HL-60/S4 treated with retinoic acid at 250 ng/mL for 4 days and 3 days (cell line): ENCODE data around the gene CTBP2.

Source experiments
- in situ Hi-C: fragments of 300-500 bp; cut with MboI; formaldehyde crosslinking; loops from 2 replicates; pipeline ENCODE4 v1.7.0; 2022; ENCODE audit warnings: low sequenced_read_pairs

Gene CTBP2

DNA sequence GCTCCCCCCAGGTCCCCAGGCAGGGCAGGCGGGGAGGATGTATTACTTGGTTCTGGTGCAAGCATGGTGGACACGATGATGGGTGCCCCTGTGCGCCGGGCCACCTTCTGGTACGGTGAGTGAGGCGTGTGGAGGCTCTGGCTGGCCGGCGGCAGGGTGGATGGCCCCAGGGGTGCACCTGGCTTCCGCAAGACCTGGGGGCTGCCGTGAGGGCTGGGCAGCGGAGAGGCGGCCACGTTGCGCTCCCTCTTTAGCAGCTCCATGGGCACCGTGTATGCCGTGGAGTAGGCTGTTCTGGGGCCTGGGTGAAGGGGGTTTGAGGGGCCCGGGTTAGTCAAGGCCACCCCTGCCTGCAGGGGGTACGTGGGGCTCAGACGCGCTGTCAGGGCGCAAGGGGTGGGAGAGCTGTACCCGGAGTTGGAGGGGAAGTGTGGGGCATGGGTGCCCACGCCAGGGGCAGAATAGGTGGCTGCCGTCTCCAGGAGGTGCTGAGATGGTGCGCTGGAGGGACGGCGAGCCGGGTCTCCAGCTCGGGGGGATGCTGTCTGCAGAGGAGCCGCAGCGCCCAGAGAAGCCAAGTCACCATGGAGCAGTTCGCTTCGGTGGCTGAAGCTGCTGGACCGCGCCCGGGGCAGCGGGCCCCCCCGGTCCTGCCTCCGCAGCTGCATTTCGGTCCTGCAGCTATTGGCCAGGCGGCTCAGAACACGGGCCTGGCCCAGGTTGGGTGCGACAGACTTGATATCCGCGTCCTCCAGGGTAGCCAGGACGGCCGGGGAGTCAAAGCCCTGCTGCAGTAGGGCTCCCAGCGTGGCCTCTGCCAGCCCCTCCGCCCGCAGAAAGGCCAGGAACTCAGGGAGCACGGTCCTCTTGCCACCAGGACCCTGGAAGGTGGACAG, 134.1 kb downstream of the CTBP2 start:
- in situ Hi-C loops, result no loop called here

GRCh38 chr10:125025341-125025740, 135.0 kb downstream of the CTBP2 start:
- in situ Hi-C loops, result no loop called here

DNA sequence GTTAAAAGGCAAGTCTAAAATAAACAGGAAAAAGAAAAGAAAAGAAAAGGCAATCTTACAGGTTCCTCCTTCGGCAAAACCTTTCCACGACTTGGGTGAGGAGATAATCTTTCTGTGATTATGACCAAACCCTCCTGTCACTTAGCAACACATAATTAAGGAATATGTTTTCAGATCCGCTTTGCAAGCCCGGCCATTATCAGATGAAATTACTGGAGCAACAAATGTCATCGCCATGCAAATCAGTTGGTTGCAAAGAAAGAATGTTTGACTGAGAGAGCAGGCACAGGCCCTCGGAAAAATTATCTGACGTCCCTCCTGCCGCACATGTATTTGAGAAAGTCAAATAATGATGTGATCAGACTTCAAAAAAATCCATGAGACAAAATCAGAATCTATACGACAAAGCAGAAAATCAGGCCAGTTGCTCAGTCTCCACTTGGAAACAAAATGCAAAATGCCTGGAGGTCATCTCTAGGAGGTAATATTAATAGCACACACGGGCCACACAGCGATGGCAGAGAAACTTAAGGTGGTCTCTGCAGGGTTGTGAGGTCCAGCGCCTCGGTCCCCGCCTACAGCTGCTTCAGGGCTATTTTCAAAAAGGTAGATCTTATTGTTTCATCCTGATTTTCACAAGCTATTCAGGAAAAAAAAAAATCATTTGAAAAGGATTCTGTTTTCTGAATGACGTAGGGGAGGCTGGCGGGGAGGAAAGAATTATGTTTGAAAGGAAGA, 135.7 kb downstream of the CTBP2 start:
- in situ Hi-C loops, result no loop called here

GRCh38 chr10:125023862-125024496, 136.4 kb downstream of the CTBP2 start:
- in situ Hi-C loops, result no loop called here

DNA sequence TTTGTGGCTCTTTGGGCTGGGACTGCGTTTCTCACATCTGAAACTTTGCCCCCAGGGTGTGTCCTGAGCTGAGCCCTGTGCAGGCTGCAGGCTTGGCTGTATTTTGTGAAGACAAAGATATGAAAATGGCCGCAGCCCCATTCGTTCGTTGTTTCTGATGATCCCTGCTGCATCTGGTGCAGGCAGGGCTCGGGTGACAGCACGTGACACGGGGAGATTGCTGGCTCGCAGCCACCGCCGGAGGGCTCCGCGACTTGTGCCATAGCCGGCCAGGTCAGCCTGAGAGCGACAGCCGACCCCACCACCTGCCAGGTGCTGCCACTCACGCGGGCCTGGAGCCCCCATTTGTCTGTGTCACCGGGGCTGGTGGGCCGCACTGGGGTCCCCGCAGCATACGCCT, 137.1 kb downstream of the CTBP2 start:
- in situ Hi-C loops, result no loop called here

- in situ Hi-C loops, result no loop called here
Measured at GRCh38 chr10:125022671-125023070, 137.7 kb downstream of the CTBP2 start.

DNA sequence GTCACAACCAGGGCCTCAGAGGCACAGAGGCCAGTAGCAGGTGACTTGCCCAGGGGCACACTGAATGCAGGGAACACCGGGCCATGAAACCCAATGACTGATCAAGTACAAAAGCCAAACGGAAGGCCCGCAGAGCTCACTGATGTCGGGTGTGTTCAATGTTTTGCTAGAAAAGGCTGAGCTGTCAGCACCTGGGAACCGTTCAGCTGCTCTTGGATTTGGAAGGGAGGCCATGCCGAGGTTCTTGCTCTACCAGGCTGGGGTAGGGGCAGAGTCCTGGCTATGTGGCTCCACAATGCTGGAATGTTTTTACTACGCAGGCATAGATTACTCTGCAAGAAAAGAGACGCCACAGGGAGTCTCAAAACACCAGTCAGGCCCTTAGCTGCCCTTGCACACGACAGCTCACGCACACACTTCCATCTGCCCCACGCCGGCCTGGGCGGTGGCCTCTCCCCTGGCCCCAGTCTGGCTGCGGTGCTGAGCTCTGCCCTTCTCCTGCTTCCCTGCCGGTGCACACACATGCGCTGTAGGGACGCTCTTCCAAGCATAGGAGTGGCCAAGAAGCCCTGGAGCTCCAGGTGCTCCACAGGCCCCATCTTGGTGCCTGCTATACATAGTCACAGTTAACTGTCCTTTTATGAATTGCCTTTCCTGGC, 138.5 kb downstream of the CTBP2 start:
- in situ Hi-C loops, result no loop called here

DNA sequence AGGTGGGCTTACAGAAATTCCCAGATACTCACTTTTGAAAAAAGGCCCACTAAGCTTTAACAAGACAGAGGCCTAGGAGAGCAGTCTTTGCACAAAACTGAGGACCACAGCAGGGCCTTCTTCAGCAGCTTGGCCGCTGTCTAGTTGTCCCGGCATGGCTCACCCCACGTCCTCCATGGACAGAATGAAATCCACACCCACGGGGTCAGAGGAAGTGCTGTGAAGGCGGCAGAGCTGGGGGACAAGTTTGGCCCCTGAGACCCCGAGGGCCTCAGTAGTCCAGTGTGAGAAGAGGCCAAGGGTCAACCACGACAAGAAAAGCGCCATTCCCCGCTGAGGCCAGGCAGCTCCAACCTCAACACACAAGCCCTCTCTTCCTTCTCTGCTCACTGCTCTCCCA, 139.5 kb downstream of the CTBP2 start:
- in situ Hi-C loops, result no loop called here

- in situ Hi-C loops, result no loop called here
Measured at GRCh38 chr10:125020386-125020785, 140.0 kb downstream of the CTBP2 start.

GRCh38 chr10:125018576-125019143, 141.7 kb downstream of the CTBP2 start:
- in situ Hi-C loops, result no loop called here

GRCh38 chr10:125017547-125018298, 142.6 kb downstream of the CTBP2 start:
- in situ Hi-C loops, result no loop called here

DNA sequence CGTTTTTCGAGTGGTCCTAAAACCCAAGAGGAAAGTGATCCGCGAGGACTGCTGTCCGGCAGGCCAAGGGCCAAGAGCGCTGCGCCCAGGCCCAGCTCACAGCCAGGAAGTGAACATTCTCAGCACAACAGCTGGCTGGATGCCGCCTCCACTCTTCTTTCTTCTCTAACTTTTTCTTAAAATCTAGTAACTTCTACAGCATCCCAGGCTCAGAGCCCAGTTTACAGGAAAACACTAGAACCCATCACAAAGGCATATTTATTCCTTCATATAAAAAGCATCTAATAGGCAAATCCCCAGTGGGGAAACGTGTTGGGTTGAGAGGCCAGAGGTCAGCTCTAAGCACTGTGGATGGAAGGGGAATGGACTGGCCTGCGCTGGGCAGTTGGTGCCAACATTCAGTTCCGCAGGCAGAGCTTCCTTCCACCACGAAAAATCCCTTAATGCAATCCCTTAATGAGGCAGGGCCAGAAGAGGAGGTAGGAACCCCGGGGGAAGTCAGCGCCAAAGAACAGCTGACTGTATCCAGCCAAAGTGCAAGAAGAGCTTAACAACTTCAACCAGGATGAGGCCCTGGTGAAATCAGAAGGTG, 143.7 kb downstream of the CTBP2 start:
- in situ Hi-C loops, result no loop called here

DNA sequence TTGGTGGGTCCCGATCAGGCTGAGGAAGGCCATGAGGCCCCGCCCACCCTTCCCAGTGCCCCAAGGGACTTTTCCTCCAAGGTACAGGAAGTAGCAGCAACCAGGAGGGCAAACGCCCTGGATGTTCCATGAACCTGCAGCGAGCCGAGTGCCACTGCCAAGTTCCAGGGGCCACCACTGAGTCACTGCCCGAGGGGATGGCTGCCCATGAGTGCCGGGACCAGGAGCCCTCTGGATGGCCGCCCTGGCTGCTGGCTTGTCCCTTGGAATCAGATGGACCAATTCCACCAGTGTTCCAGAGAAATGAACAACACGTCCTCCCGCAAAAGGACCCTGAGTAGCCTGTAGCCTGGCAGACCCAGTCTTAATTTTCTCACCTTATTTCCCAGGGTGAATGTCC, 144.2 kb downstream of the CTBP2 start:
- in situ Hi-C loops, result no loop called here

DNA sequence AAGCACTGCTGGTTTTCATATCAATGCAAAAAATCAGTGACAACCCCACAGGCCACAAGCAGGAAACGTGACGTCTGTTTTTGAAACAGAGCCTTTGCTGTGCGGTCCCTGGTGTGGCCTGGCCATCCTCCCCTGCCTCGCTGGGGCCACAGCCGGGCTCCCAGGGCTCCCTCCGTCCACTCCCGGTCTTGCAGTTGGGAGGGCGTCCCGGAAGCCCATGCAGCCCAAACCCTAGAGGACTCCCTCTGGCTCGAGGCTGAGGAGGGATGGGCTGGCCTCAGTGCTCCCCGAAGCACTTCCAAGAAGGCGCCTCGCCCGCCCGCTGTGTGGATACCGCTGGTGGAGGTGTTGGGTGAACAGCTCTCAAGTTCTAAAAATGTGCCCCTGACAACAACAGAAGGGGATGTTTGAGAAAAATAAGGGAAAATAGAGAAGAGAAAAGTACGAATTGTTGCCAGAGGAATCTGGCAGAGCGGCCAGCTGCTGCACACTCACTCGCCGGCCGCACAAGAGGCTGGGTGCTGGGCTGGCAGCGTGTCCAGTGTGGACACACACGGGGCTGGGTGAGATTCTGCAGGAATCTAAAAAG, 144.9 kb downstream of the CTBP2 start:
- in situ Hi-C loops, result no loop called here

GRCh38 chr10:125014836-125015355, 145.5 kb downstream of the CTBP2 start:
- in situ Hi-C loops, result no loop called here

DNA sequence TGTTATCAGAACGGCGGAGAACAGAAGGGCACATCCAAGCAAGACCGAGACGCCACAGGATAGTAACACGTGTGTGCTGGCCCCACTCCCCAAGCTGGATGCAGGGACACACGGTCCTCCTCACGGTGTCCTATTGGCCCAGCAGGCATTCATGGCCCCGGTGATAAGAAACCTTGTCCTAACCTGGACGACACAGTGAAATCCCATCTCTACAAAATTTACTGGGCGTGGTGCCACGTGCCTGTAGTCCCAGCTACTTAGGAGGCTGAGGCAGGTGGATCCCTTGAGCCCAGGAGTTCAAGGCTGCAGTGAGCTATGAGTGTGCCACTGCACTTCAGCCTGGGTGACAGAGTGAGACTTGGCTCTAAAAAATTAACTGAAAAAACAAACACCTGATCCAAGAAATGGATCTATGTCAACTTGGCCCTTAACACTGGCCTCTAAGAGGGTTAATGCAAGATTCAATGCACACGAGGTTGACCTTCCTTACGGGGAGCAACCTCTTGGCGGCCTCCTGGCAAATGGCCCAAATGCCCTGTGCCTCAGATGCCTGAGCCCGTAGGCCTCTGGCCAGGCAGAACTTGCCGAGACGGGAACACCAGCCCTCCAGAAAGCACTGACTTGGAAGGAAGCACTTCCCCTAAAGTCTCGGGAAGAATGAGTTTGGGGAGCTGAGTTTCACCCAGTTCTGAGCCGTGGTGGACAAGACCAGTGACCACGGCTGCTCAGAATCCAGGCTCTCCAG, 146.1 kb downstream of the CTBP2 start:
- in situ Hi-C loops, result no loop called here

DNA sequence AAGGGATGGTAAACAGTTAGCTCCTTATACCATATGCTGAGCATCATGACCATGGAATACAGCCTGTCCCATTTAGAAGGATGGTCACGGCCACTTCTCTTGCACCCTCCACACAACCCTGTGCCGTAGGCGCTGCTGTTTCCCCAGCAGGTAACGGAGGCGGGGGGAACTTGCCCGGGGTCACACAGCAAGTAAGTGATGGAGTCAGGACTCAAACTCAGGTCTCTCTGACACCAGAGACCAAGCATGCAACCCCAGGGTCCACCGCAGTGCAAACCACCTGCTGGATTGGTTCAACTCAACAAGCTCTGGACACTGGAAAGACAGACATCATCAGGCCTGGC, 146.9 kb downstream of the CTBP2 start:
- in situ Hi-C loops, result no loop called here

- in situ Hi-C loops, result no loop called here
Measured at GRCh38 chr10:125012851-125013528, 147.4 kb downstream of the CTBP2 start.
